Activated CD4-positive, alpha-beta T cell treated with anti-CD3 and anti-CD28 coated beads, Interleukin-2, amount 50 U/mL, for 48 hours (primary cell): Measurements from ENCODE around the gene RGS8.

ENCODE experiments used
- DNase-seq, 2 experiments: peaks; one replicate each; pipeline ENCODE4 v3.0.0-alpha.2; 2020

Gene RGS8, protein sequence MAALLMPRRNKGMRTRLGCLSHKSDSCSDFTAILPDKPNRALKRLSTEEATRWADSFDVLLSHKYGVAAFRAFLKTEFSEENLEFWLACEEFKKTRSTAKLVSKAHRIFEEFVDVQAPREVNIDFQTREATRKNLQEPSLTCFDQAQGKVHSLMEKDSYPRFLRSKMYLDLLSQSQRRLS

DNA sequence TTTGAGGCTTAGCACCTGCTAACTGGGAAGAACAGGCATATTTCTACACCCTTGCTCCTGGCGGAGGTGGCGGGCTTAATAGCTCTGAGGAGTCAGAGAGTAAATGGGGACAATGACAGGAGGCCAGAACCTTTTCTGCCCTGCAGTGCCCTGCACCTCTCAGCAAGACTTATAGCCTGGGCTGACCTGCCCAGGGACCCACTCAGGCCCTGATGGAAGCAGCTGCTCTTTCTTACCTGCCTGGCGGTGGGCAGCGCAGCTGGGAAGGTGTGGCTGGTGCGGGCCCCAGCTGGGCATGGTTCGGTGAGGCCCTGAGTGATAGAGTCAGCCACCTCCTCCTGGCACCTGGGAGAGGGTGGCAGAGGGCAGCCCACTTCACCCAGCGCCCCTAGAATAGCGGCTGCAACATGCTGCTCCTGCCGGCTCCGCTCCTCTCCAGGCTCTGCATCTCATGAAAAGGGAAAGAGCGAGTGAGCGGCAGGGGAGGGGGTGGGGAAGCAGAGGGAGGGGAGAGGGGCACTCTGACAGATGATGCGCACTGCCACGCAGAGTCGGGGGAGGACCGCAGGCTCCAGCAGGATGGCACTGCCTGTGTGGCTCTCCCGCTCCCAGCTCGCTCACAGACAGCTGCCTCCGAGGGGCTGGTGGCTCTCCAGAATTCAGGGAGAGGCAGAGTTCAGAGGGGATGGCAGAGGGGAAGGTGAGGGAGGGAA lies at the start of gene RGS8:
TSS of gene RGS8 (minus strand) at position 472 of the 713 bp plus-strand sequence. CDS start 14,938 bp downstream, outside the sequence.
- DNase-seq: no peak

DNA sequence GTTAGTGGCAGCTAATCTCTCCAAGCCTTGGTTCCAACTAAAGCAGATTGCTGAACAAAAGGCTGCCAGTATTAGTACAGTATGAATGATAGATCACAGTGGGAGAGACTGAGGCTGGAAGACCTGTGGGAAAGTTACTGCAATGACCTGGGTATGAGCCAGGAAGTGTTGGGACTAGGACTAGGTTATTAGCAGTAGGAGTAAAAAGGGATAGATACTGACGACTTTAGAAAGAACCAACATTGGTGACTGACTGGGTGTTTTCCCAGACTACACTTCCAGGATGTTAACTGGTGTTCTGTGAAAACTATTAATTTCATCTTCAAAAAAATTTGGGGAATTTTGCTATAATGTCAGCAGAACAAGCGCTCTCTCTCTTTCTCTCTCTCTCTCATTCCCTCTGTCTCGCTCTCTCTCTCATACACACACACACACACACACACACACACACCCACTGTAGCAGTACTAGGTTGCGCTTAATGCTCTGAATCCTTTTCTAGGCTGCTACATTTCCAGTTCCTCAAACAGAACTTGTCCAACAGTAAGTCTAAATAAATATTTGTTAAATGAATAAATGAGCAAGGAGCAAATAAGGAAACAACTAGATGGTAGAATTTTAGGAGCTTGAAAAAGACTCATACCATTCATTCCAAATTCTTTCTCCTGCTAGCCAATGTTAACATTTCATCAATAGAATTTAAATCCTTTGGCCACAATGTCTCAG lies 47.6 kb upstream of the RGS8 start:
- DNase-seq: no peak

DNA sequence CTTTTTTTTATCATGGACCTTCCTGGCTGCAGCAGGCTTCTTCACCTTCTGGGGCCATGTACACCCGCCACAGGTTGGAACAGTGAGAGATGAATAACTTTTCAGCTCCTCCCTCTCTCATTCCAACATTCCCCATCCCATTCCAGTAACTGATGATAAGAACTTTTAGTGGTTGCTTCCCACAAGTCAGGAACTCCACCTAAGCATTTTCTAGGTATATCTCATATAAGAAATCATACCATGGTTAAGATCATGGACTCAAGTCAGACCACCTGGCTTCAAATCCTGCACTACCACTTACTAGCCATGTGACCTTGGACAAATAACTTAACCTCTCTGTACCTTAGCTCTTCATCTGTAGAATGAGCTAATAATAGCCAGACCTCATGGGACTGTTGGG lies 42.5 kb upstream of the RGS8 start:
- DNase-seq: no peak

DNA sequence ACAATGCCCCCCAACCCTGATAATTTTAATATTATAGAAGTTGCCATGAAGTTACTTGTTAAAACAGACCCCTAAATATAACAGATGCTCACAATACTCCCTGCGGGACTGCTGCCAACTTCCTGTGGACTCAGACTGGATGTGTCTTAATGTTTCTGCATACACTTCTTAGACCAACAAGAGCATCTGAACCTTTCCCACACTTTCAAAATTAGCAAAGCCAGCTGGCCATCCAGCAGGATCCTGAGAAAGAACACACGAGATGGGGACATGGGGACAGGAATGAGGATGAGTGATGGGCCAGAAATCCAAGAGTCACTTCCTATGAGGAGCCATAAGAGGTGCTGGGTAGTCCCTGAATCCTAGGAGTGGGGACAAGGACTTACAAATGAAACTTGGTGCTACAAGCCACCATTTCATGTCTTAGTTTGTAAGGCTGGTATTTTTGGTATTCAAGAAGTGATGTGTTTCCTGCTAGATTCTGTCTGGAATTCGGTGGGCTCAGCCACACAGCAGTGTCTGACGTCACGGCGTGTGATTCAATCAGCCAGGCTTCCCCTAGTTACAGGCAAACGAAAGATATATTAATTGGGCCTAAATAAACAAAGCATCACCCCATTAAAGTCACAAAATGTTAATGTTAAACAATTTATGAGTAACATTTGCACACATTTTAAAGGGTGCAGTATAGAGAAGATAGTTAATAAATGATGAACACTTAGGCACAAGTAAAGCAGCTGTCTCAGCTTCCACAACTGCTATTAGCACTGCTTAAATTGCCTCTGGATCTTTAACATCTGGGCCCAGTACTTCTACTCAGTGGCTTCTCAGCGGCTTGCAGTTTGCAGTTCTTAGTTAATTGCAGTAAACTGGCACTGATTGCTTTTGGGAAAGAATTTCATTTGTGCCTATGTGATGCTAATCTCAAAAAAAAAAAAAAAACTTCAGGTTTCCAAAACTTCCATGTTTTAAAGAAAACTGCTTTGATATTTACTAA lies 41.2 kb upstream of the RGS8 start:
- DNase-seq: no peak

DNA sequence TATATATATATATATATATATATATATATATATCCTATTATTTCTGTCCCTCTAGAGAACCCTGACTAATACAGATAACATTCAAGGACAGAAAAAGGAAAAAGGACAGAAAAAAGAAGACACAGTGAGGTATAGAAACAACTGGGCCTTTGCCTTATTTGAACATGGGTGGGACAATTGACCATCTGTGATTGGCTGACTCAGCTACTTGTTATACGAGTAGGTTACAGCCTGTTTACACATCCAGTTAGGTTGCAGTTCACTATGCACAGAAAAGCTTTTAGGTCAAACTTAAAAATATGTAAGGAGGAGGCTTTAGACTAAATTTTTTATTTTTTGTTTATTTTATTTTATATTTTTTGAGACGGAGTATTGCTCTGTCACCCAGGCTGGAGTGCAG lies 39.8 kb upstream of the RGS8 start:
- no peak for DNase-seq

DNA sequence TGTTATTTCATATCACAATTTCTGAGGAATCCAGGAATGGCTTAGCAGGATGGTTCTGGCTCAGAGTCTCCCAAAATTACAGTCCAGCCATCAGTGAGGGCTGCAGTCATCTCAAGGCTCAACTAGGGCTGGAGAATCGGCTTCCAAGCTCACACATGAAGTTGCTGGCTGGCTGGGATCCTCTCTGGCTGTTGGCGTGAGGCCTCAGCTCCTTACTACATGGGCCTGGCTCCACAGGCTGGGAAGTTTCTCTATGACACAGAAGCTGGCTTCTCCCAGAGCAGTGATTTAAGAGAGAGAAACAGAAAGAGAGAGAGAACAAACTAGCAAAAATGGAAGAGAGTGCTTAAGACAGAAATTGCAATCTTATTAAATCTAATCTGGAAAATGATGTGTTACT lies 38.8 kb upstream of the RGS8 start:
- DNase-seq: no peak

DNA sequence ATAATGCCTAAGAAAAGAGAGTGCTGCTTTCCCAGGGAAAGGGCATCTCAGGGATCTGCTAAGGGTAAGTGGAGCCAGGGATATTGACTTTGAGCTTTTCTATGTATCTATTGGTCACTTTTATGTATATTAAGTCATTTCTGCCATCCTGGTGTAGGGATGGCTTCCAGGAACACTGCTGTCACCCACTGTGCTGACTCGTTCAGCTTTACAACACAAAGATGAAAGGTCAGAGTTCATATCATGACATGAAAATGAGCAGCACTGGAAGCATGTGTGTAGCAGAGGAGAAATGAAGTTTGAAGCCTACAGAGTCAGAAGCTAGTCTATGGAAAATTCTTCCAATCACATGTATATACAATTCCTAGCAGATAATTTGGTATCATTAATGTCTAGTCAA lies 37.1 kb upstream of the RGS8 start:
- no peak for DNase-seq

DNA sequence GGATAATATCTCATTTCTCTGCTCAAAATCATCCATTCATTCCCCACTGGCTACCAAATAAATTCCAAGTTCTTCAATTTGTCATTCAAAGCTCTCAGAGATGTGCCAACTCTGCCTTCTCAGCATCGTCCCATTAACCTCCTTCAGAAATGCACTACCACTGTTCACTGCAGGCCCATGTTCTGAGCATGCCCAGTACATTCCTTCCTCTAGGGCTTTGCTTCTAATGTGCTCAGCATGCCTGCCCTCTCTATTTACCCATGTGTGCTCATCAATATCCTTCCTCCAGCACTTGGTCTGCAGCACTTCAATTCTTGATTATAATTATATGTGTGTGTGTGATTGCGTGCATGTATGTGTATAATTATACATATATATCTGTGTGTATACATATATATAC lies 36.1 kb upstream of the RGS8 start:
- DNase-seq: no peak

DNA sequence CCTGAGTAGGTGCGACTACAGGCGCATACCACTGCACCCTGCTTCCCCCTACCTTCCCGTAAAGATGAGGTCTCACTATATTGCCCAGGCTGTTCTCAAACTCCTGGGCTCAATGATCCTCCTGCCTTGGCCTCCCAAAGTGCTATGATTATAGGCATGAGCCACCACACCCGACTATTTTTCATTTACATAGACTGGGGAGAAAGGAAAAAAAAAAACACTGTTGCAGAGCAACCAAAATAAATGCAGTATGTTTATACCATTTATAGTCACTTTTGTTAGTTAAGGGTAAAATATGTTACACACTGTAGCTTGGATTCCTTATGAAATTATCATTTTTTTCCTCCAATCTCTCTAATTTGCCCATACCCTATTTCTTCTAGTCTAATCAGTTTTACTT lies 35.2 kb upstream of the RGS8 start:
- no peak for DNase-seq

DNA sequence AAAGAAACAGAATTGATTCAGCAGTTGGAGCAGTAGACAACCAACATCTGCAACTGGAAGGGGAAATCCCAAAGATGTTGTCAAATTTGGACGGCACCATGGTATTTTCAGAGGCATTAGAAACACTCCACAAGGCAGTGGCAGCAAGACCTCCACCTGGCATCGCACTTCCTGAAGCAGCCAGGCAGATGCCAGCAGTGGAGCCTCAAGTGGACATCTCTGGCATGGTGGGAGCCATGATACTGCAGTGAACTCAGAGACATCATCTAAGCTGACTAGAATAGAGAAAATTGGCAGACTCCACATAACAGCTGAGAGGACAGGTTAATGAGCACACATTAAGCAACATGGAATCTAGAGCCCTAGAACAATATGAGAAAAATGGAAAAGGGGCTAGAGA lies 33.9 kb upstream of the RGS8 start:
- peak in 1 of 2 experiments; percentile 19 for DNase-seq

DNA sequence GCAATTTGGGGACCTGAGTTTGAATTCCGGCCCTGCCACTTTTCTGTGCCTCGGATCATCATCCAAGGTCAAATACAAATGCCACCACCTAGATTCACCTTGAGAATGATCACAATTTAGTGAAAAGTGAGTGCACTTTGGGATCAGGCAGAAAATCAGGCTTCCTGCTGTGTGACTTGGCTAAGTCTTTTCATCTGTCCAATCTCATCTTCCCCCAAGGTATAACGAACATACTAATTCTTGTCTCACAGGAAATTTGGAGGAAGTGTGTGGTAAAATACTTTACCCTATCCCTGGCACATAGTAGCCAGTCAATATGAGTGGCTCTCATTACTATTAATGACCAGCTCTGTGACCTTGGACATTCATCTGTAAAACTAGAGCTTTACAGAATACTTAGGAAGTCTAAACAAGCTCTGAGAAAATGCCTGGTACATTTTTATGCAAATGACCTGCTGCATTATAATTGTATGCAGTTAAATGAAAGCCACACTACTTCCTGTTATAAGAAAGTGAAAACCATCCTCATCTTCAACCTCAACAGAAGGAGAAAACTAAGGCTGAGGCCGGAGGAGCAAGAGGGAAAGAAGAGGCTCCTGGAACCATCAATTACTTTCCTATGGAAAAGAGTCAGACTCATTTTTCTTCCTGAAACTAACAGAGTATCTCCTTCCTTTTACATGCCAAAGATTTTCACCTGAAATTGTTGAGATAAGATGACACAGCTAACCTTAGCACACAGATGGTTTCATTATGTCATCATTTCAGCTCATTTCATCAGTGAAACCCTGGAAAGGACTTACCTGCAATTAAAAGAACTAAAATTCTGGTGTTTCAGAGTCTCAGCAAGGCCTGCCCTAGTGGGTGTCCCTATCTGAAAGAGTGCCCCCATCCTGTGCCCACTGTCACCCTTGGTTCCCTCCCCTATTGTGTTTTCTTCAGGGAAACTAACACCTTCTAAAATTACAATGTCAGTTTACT lies 32.6 kb upstream of the RGS8 start:
- no peak for DNase-seq

DNA sequence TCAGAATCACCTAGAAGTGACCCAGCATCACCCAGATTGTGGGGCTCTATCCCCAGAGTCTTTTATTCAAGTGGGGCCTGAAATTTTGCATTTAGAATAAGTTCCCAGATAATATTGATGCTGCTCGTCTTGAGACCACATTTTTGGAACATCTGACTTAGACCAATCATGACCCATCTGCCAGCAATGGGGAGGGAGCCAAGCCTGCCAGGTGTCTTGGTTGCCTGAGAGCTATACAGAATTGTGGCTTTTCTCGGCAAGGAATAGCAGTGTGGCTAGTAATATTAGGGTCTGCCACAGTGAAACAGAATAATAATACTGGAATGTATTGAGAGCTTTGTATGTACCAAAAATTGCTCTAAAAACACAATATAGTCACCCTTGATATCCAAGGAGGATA lies 31.1 kb upstream of the RGS8 start:
- no peak for DNase-seq

DNA sequence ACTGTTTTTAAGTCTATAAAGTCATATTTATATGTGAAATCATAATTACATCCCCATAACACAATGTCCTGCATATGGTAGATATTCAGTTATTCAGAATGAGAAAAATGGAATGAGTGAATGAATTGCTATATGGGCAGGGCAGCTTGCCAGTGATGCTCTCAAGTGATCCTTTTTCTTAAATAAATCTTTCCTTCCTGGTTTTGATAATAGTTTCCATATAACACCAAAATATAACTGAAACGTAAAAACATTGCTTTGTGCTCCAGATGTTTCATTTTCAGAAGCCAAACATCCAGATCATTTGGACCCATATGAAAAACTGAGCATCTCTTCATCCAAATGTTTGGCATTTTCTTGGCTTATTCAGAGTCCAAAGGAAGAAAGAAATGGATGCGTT lies 30.2 kb upstream of the RGS8 start:
- no peak for DNase-seq

DNA sequence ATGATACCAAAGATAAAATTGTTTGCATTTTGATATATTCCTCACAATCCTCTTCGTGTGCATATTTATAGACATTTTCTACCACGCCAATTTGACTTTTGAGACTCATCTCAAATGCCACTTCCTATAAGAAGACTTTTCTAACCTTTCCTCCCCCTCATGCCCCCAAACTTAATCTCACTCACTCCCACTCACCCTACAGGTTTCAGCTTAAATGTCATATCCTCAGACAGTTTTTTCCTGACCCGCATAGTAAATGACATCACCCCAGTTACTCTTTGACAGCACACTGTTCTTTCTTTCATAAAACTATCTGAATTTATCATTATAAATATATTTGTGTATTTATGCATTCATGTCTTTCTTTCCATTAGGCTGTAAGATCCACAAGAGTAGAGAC lies 29.6 kb upstream of the RGS8 start:
- DNase-seq: no peak

DNA sequence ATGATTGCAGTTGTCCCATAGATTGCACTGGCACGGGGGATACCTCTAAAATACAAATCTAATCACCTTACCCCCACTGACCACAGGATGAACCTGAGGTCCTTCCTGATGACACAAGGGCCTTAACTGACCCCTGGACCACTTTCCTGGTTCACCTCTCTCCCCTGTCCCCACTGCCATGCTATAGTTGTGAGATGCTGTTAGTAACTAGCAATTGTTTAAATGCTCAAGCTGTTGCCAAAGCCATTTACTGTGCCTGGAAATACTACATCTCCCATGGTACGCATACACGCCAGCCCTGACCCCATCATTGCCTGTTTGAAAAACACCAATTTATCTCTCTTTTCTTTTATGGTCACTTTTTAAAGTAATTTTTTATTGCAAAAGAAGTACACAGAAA lies 29.1 kb upstream of the RGS8 start:
- DNase-seq: no peak

DNA sequence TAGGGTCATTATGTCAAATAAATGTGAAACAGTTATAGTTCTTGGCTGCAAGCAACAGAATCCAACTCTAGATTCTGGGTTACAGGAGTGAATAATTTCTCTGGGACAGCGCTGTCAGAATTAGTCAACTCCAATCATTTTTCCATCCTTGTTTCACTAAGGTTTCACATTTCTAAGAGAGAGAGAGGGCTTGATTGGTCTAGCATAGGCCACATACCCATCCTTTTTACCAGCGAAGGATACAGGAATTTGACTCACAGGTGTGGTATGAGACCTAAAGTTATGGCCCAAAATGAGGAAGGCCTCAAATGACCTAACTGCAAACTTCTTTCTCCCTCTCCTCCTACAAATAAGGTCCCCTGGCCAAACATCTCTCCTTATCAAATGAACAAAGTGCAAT lies 25.5 kb upstream of the RGS8 start:
- no peak for DNase-seq

DNA sequence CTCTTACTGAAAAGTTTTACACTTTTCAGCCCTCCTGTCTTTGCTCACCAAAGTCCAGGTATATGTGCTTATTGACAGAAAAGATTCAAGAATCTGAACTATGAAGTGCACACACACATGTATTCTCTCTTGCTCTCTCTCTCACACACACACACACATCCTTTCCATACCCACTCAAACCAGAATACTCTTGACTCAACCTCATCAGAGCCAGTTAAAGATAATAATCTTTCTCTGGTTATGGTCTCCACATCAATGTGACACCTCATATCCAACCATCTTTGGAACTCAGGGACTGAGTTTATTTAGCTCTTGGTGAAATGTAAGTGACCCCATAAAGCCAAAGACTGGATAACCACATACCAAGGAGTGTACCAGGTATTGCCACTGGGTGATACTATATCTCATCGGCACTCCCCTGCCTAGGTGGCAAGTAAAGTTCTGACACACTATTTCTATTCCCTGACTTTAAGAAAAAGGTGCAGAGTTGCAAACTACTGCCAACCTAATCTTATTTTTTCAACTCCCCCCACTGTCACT lies 24.9 kb upstream of the RGS8 start:
- no peak for DNase-seq

DNA sequence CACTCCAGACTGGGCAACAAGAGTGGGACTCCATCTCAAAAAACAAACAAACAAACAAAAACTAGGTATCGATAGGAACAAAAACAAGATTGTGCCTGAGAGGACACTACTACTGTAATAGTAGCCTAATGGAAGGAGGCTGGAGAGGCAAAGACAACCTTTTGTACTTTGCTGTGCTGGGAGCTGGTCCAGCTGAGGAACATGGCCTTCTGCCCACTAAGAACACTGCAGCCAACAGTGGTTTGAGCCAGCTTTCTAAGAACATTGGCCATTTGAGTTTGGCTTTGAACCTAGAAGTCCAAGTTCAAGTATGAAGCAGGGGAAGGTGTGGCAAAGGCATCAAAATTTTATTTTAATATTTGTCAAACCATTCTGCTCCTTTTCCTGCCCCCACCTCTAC lies 22.7 kb upstream of the RGS8 start:
- DNase-seq: no peak

DNA sequence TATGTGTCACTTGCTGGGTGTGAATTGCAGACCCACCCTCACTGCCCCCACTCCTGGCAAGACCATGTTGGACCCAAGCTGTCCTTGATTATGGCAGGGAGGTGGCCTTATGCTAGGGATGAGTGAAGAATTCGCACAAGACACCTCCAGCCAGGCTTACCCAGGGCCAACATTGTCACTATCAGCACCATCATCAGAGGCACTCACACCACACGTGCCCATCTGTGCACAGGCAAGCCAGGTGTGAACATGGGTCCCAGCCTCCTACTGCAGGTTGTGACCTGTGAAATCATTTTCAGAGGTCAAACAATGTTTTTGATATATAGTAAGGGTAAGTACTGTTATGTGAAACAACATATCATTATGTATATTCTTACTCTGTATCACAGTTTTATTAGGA lies 20.3 kb upstream of the RGS8 start:
- DNase-seq: no peak

DNA sequence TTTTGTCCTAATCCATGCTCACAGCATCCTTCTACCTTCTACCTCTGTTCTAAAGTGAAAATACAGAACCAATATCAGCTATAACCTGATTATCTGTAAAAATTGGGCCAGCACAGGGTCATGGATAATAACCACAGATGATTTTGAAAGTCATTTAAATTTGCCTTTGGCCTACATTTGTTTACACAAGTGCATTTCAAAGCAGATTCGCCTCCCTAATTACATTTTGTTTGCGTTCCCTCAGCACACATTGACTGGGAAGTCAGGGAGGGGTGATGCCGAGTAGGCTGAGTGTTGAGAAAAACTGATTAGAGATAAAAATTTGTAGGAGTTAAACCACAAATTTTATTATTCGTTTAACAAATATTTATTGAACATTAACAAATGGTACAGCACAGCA lies 19.2 kb upstream of the RGS8 start:
- no peak for DNase-seq

DNA sequence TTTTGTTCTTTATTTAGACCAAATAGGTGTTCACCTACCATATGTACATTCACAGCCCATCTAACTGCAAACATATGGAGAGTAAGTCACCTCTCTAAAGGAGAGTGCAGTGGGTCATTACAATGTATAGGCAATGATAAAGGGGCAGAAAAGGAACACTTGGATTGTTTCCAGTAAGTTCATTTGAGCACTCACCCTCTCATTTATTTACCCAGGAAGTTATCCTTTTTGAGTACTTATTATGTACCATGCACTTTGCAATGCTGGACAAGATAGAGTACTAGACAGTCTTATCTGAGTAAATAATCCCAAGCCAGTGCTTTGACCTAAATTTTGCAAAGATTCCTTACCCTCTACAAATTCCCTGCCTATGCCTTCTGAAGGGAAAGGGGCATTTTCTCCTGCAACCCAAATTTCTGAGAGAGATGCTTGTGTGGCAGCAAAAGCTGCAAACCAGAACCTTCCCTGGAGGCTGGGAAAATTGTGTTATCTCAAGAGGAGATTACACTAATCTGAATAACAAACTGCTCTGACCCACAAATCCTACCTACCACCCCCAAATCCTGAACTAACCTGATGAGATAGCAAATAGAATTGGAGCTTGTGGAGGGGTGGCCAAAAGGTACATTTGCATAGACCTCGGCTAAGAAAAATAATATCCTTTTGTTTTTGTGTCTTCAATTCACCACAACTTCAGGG lies 18.6 kb upstream of the RGS8 start:
- no peak for DNase-seq
